Measurements from ENCODE around the gene ASIC3. TPM values are rescaled to one million over a fixed set of nuclear protein-coding genes. Genes with fewer than 3 reads are reported as not detected.

ASIC3 gene
- total RNA-seq, 4 donors from 2014 or later = 1.3 to 2.9 (median 2.1) TPM

DNA sequence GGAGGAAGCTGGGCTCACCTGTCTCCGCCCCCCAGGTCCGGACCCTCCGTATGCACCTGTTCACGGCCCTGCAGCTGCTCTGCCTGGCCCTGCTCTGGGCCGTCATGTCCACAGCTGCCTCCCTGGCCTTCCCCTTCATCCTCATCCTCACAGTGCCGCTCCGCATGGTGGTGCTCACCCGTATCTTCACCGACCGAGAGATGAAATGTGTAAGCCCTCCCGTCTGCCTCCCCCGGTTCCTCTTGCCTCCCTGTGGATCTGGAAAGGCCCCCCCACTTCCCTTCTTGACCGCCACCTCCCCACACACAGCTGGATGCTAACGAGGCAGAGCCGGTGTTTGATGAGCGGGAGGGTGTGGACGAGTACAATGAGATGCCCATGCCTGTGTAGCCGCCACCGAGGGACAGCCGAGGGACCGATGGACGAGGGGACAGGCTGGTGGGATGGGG is 27.7 kb downstream of the ASIC3 start:
- Histone ChIP-seq H3K36me3 (peaks cover 53 to 70% (median 63%) of the 10 kb centered on the region in 4 donors), H3K27ac (replicated peaks in 1 of 4) (no peak overlapping the region), H3K9me3 (no peaks in the 10 kb centered on the region), H3K27me3 (no peaks in the 10 kb centered on the region), H3K4me3 (no peak overlapping the region), H3K4me1 (peaks cover 27 to 36% (median 33%) of the 10 kb centered on the region in 4 donors)
- intact Hi-C loops (cut with DNase I) = no loop called here
- TF ChIP-seq POLR2A (IDR thresholded peaks at IDR 0.05; ENCODE audit: low read depth) = no peak
- no peak for TF ChIP-seq EP300 (IDR thresholded peaks at IDR 0.05)
- TF ChIP-seq, protein P1, sequence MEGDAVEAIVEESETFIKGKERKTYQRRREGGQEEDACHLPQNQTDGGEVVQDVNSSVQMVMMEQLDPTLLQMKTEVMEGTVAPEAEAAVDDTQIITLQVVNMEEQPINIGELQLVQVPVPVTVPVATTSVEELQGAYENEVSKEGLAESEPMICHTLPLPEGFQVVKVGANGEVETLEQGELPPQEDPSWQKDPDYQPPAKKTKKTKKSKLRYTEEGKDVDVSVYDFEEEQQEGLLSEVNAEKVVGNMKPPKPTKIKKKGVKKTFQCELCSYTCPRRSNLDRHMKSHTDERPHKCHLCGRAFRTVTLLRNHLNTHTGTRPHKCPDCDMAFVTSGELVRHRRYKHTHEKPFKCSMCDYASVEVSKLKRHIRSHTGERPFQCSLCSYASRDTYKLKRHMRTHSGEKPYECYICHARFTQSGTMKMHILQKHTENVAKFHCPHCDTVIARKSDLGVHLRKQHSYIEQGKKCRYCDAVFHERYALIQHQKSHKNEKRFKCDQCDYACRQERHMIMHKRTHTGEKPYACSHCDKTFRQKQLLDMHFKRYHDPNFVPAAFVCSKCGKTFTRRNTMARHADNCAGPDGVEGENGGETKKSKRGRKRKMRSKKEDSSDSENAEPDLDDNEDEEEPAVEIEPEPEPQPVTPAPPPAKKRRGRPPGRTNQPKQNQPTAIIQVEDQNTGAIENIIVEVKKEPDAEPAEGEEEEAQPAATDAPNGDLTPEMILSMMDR (IDR thresholded peaks at IDR 0.05) = no peak
- TF ChIP-seq POLR2AphosphoS5 (IDR thresholded peaks at IDR 0.05) = no peak
- no peak for DNase-seq (ENCODE audit: extremely low spot score)
- WGBS = 84% methylated on average over 22 of the region's 22 CpGs

DNA sequence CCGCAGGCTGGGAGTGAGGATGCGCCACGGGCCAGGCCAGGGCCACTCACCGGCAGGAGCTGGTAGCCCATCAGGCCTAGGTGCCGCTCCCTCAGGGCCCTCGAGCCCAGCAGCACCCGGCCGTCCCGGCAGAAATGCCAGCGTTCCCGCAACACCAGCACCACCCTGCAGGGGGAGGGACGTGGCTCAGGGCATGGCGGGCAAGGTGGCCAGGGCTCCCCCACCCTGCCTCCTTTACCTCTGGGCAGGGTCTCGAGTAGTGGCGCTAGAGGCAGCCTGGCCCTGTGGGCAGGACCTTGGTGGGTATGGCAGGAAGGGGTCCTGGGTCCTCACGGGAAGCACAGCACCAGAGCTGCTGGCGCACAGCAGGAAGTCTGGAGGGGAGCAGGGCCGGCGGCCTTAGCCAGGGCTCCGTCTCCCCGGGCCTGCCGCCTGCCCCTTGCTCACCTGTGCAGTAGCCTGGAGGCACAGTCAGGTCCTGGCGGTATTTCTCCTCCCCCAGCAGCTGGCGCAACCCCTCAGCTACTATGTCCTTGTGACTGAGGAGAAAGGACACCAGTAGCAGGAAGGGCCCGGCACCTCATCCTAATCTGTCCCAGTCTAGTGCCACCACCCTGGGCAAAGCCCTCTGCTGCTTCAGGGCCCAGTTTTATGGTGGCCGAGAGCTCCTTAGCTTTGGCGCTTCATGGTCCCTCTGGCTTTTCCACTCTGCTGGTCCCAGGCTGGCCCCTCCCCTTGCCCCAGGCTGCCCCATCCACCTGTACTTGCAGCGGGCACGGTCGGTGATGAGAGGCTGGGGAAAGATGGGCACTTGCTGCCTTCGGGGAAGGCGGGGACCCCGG is 28.8 kb downstream of the ASIC3 start:
- Histone ChIP-seq H3K4me3 (no peak overlapping the region), H3K27me3 (no peaks in the 10 kb centered on the region), H3K4me1 (peaks cover 38 to 47% (median 44%) of the 10 kb centered on the region in 4 donors), H3K9me3 (no peaks in the 10 kb centered on the region), H3K27ac (replicated peaks in 1 of 4) (peak overlapping the region in 3 of 4 donors; percentile 11 to 37 (median 32)), H3K36me3 (peaks cover 42 to 62% (median 52%) of the 10 kb centered on the region in 4 donors)
- 80% methylated on average over 14 of the region's 33 CpGs for WGBS
- TF ChIP-seq, protein P1 (IDR thresholded peaks at IDR 0.05) = peak in 1 of 3 experiments; percentile 17
- TF ChIP-seq POLR2AphosphoS5 (IDR thresholded peaks at IDR 0.05) (no peak), POLR2A (IDR thresholded peaks at IDR 0.05; ENCODE audit: low read depth) (no peak)
- DNase-seq (ENCODE audit: extremely low spot score) = no peak
- intact Hi-C loops (cut with DNase I) = no loop called here

DNA sequence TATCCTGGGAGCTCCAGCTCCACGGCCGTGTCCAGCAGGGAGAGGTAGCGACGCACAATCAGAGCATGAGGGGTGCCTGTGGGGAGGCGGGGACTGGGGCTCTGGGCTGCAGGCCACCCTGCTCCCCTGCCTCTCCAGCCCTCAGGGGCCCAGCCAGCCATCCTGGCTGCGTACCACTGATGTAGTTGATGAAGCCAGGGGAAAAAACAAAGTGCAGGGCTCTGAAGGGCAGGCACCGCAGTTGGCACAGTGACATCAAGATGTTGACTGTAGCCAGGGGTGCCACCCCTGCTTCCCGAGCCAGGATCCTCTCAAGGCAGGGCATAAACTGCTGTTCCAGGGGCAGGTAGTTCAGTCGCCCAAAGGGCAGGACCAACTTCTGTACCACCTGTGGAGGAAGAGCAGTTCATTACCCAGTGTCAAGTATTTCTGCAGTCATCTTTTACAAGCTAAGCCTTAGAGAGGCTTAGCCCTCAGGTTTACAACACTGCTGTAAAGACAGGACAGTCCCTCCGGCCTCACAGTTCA is 29.4 kb downstream of the ASIC3 start:
- no peaks in the 10 kb centered on the region for H3K27me3 ChIP-seq
- H3K4me1 ChIP-seq = peaks cover 45 to 53% (median 51%) of the 10 kb centered on the region in 4 donors
- DNase-seq (ENCODE audit: extremely low spot score) = no peak
- intact Hi-C loops (cut with DNase I) = no loop called here
- H3K4me3 ChIP-seq = no peak overlapping the region
- H3K27ac ChIP-seq (replicated peaks in 1 of 4) = peak overlapping the region in 2 of 4 donors; percentile 32 to 37
- TF ChIP-seq, protein P1 (IDR thresholded peaks at IDR 0.05) = no peak
- TF ChIP-seq POLR2A (IDR thresholded peaks at IDR 0.05; ENCODE audit: low read depth) = no peak
- TF ChIP-seq EP300 (IDR thresholded peaks at IDR 0.05) = no peak
- no peak for TF ChIP-seq POLR2AphosphoS5 (IDR thresholded peaks at IDR 0.05)
- H3K36me3 ChIP-seq = peaks cover 35 to 55% (median 45%) of the 10 kb centered on the region in 4 donors
- H3K9me3 ChIP-seq = no peaks in the 10 kb centered on the region
- WGBS = 25% methylated on average over 1 of the region's 10 CpGs

DNA sequence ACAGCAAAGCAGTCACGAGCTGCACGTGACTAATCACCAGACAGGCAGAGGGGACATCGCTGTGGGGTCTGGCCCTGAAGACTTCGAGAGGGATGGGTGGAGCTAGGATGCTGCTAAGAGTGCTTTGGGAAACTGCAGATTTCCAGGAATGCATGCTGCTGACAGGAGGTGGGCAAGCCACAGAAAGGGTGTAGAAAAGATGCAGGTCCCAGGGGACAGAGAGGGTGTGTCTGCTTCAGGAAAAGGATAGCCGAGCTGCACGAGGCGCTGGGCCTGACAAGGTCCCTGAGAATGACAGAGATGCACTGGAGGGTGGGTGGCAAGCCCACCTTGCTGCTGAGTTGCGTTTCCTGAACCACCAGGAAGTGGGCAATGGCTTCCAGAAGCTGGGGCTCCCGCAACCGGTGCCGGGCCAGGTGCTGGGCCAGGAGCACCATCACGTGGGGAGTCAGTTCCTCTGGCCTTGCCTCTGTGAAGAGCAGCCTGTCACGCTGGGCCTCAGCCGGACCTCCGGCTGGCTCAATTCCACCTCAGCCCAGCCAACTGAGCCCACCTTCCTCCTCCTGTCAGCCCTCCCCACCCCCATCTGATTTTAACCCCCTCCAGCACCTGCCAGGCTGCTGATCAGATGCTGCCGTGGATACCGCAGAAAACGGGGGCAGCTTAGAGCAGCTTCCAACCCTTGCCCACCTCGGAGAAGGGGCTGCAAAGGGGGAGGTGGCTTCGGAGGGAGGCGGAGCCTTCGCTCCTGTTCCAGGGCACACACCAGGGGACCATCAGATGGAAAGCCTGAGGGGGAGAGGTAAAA is 30.1 kb downstream of the ASIC3 start:
- Histone ChIP-seq H3K4me1 (peaks cover 46 to 54% (median 53%) of the 10 kb centered on the region in 4 donors), H3K9me3 (no peaks in the 10 kb centered on the region), H3K36me3 (peaks cover 28 to 48% (median 39%) of the 10 kb centered on the region in 4 donors), H3K27me3 (no peaks in the 10 kb centered on the region), H3K27ac (replicated peaks in 1 of 4) (peak overlapping the region in 3 of 4 donors; percentile 32 to 41 (median 37)), H3K4me3 (no peak overlapping the region)
- TF ChIP-seq POLR2A (IDR thresholded peaks at IDR 0.05; ENCODE audit: low read depth) (no peak), POLR2AphosphoS5 (IDR thresholded peaks at IDR 0.05) (no peak), EP300 (IDR thresholded peaks at IDR 0.05) (no peak)
- TF ChIP-seq, protein P1 (IDR thresholded peaks at IDR 0.05) = no peak
- no peak for DNase-seq (ENCODE audit: extremely low spot score)
- intact Hi-C loops (cut with DNase I) = no loop called here
- WGBS = 44% methylated on average over 19 of the region's 22 CpGs

All from esophagus muscularis mucosa (tissue), 4 donors.